NCI-H2227 (cell line): ENCODE measurements around the gene TM2D1.

Experiments used
- DNase-seq: peaks from one replicate; lab custom pipeline; 2025; ENCODE audit not compliant: unreplicated experiment; lab: John Stamatoyannopoulos, UW

TM2D1 gene

GRCh38 chr1:61645476-61645875, 79.5 kb downstream of the TM2D1 start:
- no peak for DNase-seq

- DNase-seq, result no peak
Observed at GRCh38 chr1:61644303-61644702, 80.6 kb downstream of the TM2D1 start.

- no peak for DNase-seq
Observed at GRCh38 chr1:61642475-61643232, 82.3 kb downstream of the TM2D1 start.

GRCh38 chr1:61641578-61642336, 83.2 kb downstream of the TM2D1 start:
- DNase-seq, result no peak

GRCh38 chr1:61640531-61641530, 84.1 kb downstream of the TM2D1 start:
- no peak for DNase-seq

GRCh38 chr1:61639608-61640336, 85.2 kb downstream of the TM2D1 start:
- DNase-seq, result no peak

GRCh38 chr1:61638911-61639605, 85.9 kb downstream of the TM2D1 start:
- no peak for DNase-seq

- DNase-seq, result no peak
Observed at GRCh38 chr1:61638296-61638695, 86.6 kb downstream of the TM2D1 start.

GRCh38 chr1:61637470-61637869, 87.5 kb downstream of the TM2D1 start:
- no peak for DNase-seq

- no peak for DNase-seq
Observed at GRCh38 chr1:61636814-61637213, 88.1 kb downstream of the TM2D1 start.

- no peak for DNase-seq
Observed at GRCh38 chr1:61636376-61636775, 88.6 kb downstream of the TM2D1 start.

- no peak for DNase-seq
Observed at GRCh38 chr1:61635557-61635956, 89.4 kb downstream of the TM2D1 start.

- DNase-seq, result no peak
Observed at GRCh38 chr1:61631436-61631835, 93.5 kb downstream of the TM2D1 start.
